ENCODE measurements around the gene GUCD1. TPM values are rescaled to one million over a fixed set of nuclear protein-coding genes. Genes with fewer than 3 reads are reported as not detected.

GUCD1 gene
- polyA plus RNA-seq, 2 of the 4 experiments (the other 2 are of a cell fraction) = 37.1 to 43.5 TPM

DNA sequence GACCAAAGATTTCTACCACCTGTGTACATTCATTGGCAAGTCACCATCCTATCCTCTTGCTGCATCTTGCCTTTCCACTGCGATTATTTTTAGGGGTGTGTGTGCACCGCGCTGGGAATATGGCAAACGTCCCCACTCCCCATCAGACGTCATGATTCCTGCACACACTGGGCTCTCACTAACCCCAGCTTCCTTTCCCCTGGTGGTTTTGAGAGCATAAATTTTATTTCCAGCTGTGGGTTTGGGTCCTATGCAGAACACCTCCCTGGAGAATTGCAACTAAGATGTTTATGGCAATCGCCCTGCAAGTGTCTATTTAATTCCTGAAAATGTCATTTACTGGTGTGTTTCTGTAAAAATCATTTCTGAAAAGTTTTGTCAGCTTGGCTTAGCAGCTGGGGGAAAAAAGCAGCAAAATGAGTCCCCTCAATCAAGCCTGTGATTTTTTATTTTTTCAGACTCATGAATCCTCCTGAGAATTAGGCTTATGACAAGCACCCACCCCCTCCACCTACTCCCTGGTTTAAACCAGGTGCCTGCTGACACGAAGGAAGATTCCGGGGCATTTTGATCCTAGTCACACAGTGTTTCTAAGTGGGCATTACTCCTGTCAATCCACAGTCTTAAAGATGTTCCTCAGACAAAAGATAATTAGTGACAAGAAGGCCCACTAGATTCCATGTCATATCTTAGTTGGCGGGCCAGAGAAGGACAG, 36.0 kb downstream of the GUCD1 start:
- Histone ChIP-seq H3K27ac (no peak overlapping the region), H3K4me1 (peaks cover 24% of the 10 kb centered on the region), H3K9me3 (no peaks in the 10 kb centered on the region), H3K4me3 (no peak overlapping the region), H3K4me2 (no peak overlapping the region)
- no peak for ATAC-seq
- FAIRE-seq = no peak
- POLR2A ChIA-PET = no interaction called here
- TF ChIP-seq, protein P1, sequence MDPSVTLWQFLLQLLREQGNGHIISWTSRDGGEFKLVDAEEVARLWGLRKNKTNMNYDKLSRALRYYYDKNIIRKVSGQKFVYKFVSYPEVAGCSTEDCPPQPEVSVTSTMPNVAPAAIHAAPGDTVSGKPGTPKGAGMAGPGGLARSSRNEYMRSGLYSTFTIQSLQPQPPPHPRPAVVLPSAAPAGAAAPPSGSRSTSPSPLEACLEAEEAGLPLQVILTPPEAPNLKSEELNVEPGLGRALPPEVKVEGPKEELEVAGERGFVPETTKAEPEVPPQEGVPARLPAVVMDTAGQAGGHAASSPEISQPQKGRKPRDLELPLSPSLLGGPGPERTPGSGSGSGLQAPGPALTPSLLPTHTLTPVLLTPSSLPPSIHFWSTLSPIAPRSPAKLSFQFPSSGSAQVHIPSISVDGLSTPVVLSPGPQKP (IDR thresholded peaks at IDR 0.05; ENCODE audit: low read depth, low read length) = no peak
- TF ChIP-seq, protein P2, sequence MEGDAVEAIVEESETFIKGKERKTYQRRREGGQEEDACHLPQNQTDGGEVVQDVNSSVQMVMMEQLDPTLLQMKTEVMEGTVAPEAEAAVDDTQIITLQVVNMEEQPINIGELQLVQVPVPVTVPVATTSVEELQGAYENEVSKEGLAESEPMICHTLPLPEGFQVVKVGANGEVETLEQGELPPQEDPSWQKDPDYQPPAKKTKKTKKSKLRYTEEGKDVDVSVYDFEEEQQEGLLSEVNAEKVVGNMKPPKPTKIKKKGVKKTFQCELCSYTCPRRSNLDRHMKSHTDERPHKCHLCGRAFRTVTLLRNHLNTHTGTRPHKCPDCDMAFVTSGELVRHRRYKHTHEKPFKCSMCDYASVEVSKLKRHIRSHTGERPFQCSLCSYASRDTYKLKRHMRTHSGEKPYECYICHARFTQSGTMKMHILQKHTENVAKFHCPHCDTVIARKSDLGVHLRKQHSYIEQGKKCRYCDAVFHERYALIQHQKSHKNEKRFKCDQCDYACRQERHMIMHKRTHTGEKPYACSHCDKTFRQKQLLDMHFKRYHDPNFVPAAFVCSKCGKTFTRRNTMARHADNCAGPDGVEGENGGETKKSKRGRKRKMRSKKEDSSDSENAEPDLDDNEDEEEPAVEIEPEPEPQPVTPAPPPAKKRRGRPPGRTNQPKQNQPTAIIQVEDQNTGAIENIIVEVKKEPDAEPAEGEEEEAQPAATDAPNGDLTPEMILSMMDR (IDR thresholded peaks at IDR 0.05) = no peak
- TF ChIP-seq EP300 (IDR thresholded peaks at IDR 0.05) = no peak
- TF ChIP-seq MAFK (IDR thresholded peaks at IDR 0.05; ENCODE audit: partially characterized antibody) = no peak
- TF ChIP-seq, protein P3, sequence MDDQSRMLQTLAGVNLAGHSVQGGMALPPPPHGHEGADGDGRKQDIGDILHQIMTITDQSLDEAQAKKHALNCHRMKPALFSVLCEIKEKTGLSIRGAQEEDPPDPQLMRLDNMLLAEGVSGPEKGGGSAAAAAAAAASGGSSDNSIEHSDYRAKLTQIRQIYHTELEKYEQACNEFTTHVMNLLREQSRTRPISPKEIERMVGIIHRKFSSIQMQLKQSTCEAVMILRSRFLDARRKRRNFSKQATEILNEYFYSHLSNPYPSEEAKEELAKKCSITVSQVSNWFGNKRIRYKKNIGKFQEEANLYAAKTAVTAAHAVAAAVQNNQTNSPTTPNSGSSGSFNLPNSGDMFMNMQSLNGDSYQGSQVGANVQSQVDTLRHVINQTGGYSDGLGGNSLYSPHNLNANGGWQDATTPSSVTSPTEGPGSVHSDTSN (IDR thresholded peaks at IDR 0.05) = no peak
- CTCF ChIA-PET = interaction anchor here (1.0 to 1.3 kb wide), 3 partner anchors 15 to 98 kb away, joined by 3 to 4 read pairs (median 3); no protein-coding TSS in a partner anchor
- 64% methylated on average over 8 of the region's 9 CpGs for WGBS (ENCODE audit: missing lambda C conversion rate)
- DNase-seq (ENCODE audit: low read depth in 1 of 2, low spot score in 1 of 2) = no peak

DNA sequence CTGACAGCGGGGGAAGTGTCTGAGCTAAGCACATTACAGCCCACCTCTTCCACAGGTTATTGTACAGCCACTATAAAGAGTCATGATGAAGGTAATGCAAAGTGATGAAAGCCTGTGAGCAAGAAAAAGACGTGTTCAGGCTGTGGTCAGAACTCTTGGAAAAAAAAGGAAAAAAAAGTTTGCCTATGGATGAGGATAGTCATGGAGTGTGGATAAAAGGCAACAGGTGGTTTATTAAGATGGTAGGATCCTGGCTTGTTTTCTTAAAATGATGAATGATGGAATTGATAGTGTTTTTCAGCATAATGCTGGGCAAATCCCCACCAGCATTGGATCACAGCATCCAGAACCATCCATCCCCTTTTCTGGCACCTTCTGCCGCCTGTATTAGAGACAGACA, 36.7 kb downstream of the GUCD1 start:
- TF ChIP-seq RARB (CRISPR knock-in tag; IDR thresholded peaks at IDR 0.05) = no peak
- no peak for TF ChIP-seq MAFK (IDR thresholded peaks at IDR 0.05; ENCODE audit: partially characterized antibody)
- TF ChIP-seq MAZ (IDR thresholded peaks at IDR 0.05; ENCODE audit: borderline replicate concordance, low read depth, low read length) = no peak
- TF ChIP-seq EP300 (IDR thresholded peaks at IDR 0.05) = no peak
- no peak for TF ChIP-seq GATA3 (IDR thresholded peaks at IDR 0.05; ENCODE audit: borderline replicate concordance)
- TF ChIP-seq SMC3 (IDR thresholded peaks at IDR 0.05) = no peak
- no peak for TF ChIP-seq CEBPB (IDR thresholded peaks at IDR 0.05)
- TF ChIP-seq, protein P4, sequence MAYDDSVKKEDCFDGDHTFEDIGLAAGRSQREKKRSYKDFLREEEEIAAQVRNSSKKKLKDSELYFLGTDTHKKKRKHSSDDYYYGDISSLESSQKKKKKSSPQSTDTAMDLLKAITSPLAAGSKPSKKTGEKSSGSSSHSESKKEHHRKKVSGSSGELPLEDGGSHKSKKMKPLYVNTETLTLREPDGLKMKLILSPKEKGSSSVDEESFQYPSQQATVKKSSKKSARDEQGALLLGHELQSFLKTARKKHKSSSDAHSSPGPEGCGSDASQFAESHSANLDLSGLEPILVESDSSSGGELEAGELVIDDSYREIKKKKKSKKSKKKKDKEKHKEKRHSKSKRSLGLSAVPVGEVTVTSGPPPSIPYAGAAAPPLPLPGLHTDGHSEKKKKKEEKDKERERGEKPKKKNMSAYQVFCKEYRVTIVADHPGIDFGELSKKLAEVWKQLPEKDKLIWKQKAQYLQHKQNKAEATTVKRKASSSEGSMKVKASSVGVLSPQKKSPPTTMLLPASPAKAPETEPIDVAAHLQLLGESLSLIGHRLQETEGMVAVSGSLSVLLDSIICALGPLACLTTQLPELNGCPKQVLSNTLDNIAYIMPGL (CRISPR knock-in tag; IDR thresholded peaks at IDR 0.05; ENCODE audit: borderline replicate concordance) = no peak
- no peak for TF ChIP-seq FOSL2 (IDR thresholded peaks at IDR 0.05)
- TF ChIP-seq FOSL2 (CRISPR knock-in tag; IDR thresholded peaks at IDR 0.05) = no peak
- TF ChIP-seq ZNF302 (CRISPR knock-in tag; IDR thresholded peaks at IDR 0.05) = no peak
- TF ChIP-seq POLR2A (IDR thresholded peaks at IDR 0.05; ENCODE audit: low read length) = no peak
- TF ChIP-seq FOSB (CRISPR knock-in tag; IDR thresholded peaks at IDR 0.05) = no peak
- TF ChIP-seq RFX5 (IDR thresholded peaks at IDR 0.05) = no peak
- TF ChIP-seq, protein P5, sequence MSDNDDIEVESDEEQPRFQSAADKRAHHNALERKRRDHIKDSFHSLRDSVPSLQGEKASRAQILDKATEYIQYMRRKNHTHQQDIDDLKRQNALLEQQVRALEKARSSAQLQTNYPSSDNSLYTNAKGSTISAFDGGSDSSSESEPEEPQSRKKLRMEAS (IDR thresholded peaks at IDR 0.05) = no peak
- no peak for TF ChIP-seq CBX2 (IDR thresholded peaks at IDR 0.05; ENCODE audit: borderline replicate concordance, low read depth)
- ATAC-seq (no peak), DNase-seq (ENCODE audit: low read depth in 1 of 2, low spot score in 1 of 2) (no peak), FAIRE-seq (no peak)
- Histone ChIP-seq H3K9me3 (no peaks in the 10 kb centered on the region), H3K4me2 (no peak overlapping the region), H3K27ac (no peak overlapping the region), H3K4me3 (no peak overlapping the region), H3K4me1 (peaks cover 27% of the 10 kb centered on the region)
- ChIA-PET POLR2A (no interaction called here), CTCF (interaction anchor here (1.0 to 1.3 kb wide), 3 partner anchors 16 to 97 kb away, joined by 3 to 4 read pairs (median 3); no protein-coding TSS in a partner anchor)
- 81% methylated on average over 3 of the region's 3 CpGs for WGBS (ENCODE audit: missing lambda C conversion rate)
